OCI-LY7 (cell line): ENCODE measurements around the gene CREB5. TPM values are rescaled to one million over a fixed set of nuclear protein-coding genes. Genes with fewer than 3 reads are reported as not detected.

Experiments used
- BruUV-seq: library from RNA; stranded (reverse); fragments of 400-500 nt; replicated peaks from 2 replicates; lab custom pipeline; 2021; lab: Mats Ljungman, UMichigan
- CTCF ChIA-PET: fragments of 300-600 bp; sonication (Branson Sonifier 250); formaldehyde crosslinking; loops from one replicate; lab custom pipeline; 2022; ENCODE audit warnings: antibody characterized with exemption; ENCODE audit not compliant: unreplicated experiment; lab: Charles Lee
- POLR2A ChIA-PET: fragments of 300-600 bp; sonication (Branson Sonifier 250); formaldehyde crosslinking; loops from one replicate; lab custom pipeline; 2022; ENCODE audit warnings: antibody characterized with exemption; lab: Charles Lee
- DNase-seq: peaks from one replicate; pipeline ENCODE4 v3.0.0-alpha.2; 2015; ENCODE audit warnings: low spot score
- H2AFZ ChIP-seq: fragments of 200-600 bp; sonication (generic), shearing (Covaris generic); 2 replicates; pipeline ENCODE4 v1.6.1; 2014; ENCODE audit warnings: mild to moderate bottlenecking, antibody characterized with exemption, low read length, moderate library complexity
- H3K27ac ChIP-seq: fragments of 200-600 bp; sonication (generic); 2 replicates; pipeline ENCODE4 v1.5.1; 2014; ENCODE audit warnings: mixed run types, low read depth, mild to moderate bottlenecking, moderate library complexity, low read length, inconsistent platforms; ENCODE audit not compliant: poor library complexity, severe bottlenecking
- H3K36me3 ChIP-seq: fragments of 200-600 bp; sonication (generic); 2 replicates; pipeline ENCODE4 v1.6.1; 2014; ENCODE audit warnings: mild to moderate bottlenecking, antibody characterized with exemption, low read length, moderate library complexity, mixed read lengths; ENCODE audit not compliant: insufficient read depth
- H3K4me1 ChIP-seq: fragments of 200-600 bp; sonication (generic); 2 replicates; pipeline ENCODE4 v1.5.1; 2014; ENCODE audit warnings: mild to moderate bottlenecking, low read length; ENCODE audit not compliant: insufficient read depth, poor library complexity, severe bottlenecking
- H3K4me2 ChIP-seq: fragments of 200-600 bp; sonication (generic); 2 replicates; pipeline ENCODE4 v1.6.1; 2014; ENCODE audit warnings: mild to moderate bottlenecking, low read length
- H3K4me3 ChIP-seq: fragments of 200-600 bp; sonication (generic); 2 replicates; pipeline ENCODE4 v1.5.1; 2014; ENCODE audit warnings: mild to moderate bottlenecking, low read depth, low read length; ENCODE audit not compliant: poor library complexity, severe bottlenecking
- H3K79me2 ChIP-seq: fragments of 200-600 bp; sonication (generic); 2 replicates; pipeline ENCODE4 v1.6.1; 2016; ENCODE audit warnings: low read depth, mild to moderate bottlenecking, low read length, moderate library complexity, mixed read lengths; ENCODE audit not compliant: insufficient read depth
- H3K9me2 ChIP-seq: fragments of 200-600 bp; sonication (generic); 2 replicates; pipeline ENCODE4 v1.6.1; 2016; ENCODE audit warnings: mild to moderate bottlenecking, low read length, mixed read lengths; ENCODE audit not compliant: insufficient read depth
- H3K9me3 ChIP-seq: fragments of 200-600 bp; sonication (generic); 2 replicates; pipeline ENCODE4 v1.6.1; 2014; ENCODE audit warnings: mild to moderate bottlenecking, mixed run types, low read length, mixed read lengths
- H4K20me1 ChIP-seq: fragments of 200-600 bp; sonication (generic); 2 replicates; pipeline ENCODE4 v1.6.1; 2014; ENCODE audit warnings: mild to moderate bottlenecking, antibody characterized with exemption, low read length, moderate library complexity, mixed read lengths; ENCODE audit not compliant: insufficient read depth
- EZH2phosphoT487 ChIP-seq: fragments of 200-600 bp; sonication (generic); IDR thresholded peaks from 2 replicates; pipeline ENCODE4 v1.6.1; 2018; ENCODE audit warnings: low read depth, borderline replicate concordance, mild to moderate bottlenecking, mixed run types, antibody characterized with exemption, low read length, moderate library complexity, mixed read lengths
- intact Hi-C: fragments of 100-400 bp; cut with micrococcal nuclease; formaldehyde crosslinking; loops from one replicate; pipeline ENCODE4 v1.10.0; 2022; ENCODE audit not compliant: unreplicated experiment
- total RNA-seq, 2 experiments: library from RNA; depleted of rRNA in 1 of 2; stranded (reverse); fragments of >200 nt in 1 of 2; shearing (Covaris generic) in 1 of 2; gene quantifications; 2 replicates each; pipeline ENCODE4 v1.2.3, GENCODE V29; 2014 to 2022
- TF ChIP-seq, protein P1 (sequence below): fragments of 200-600 bp; sonication (generic); conservative IDR thresholded peaks from 2 replicates; pipeline ENCODE4 v1.5.1; 2014; ENCODE audit warnings: mild to moderate bottlenecking, antibody characterized with exemption, low read length, moderate library complexity, mixed read lengths

Gene CREB5
- total RNA-seq, 2 experiments from 2014 or later = 2.0 to 13.3 TPM

DNA sequence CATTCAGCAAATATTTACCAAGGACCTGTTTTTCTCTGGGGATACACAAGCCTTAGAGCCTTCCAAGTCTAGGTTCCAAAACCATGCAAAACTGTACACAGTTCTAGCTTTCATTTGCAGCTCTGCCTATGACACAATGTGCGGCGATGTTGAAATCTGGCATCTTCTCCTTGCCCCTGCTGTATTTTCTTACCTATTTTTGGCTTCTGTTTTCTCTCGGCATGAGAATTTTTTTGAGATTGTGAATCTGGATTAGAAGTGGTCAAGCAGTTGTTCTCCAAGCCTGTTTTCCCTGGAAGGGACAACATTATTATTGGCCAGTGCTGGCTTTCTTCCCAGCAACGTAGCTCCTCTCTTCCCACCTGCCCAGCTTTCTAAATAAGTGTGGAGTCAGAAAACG is 176.3 kb downstream of the CREB5 start:
- no TSS peak for BruUV-seq
- no peaks in the 10 kb centered on the region for H3K4me1 ChIP-seq
- DNase-seq = no peak
- CTCF ChIA-PET = no interaction called here
- H2AFZ ChIP-seq = no peak overlapping the region
- H3K9me2 ChIP-seq = no peaks in the 10 kb centered on the region
- H3K9me3 ChIP-seq = no peaks in the 10 kb centered on the region
- POLR2A ChIA-PET = interaction anchor here (1.3 kb wide), 1 partner anchor 19 kb away, joined by 3 read pairs; no protein-coding TSS in a partner anchor
- intact Hi-C loops = no loop called here
- no peak overlapping the region for H3K27ac ChIP-seq
- H4K20me1 ChIP-seq = peaks cover 3% of the 10 kb centered on the region; the same call in 1 of the 2 replicates
- no peak overlapping the region for H3K4me3 ChIP-seq
- H3K36me3 ChIP-seq = no peaks in the 10 kb centered on the region
- TF ChIP-seq EZH2phosphoT487 = no peak
- TF ChIP-seq, protein P1, sequence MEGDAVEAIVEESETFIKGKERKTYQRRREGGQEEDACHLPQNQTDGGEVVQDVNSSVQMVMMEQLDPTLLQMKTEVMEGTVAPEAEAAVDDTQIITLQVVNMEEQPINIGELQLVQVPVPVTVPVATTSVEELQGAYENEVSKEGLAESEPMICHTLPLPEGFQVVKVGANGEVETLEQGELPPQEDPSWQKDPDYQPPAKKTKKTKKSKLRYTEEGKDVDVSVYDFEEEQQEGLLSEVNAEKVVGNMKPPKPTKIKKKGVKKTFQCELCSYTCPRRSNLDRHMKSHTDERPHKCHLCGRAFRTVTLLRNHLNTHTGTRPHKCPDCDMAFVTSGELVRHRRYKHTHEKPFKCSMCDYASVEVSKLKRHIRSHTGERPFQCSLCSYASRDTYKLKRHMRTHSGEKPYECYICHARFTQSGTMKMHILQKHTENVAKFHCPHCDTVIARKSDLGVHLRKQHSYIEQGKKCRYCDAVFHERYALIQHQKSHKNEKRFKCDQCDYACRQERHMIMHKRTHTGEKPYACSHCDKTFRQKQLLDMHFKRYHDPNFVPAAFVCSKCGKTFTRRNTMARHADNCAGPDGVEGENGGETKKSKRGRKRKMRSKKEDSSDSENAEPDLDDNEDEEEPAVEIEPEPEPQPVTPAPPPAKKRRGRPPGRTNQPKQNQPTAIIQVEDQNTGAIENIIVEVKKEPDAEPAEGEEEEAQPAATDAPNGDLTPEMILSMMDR = no peak
- no peaks in the 10 kb centered on the region for H3K79me2 ChIP-seq
- no peak overlapping the region for H3K4me2 ChIP-seq

DNA sequence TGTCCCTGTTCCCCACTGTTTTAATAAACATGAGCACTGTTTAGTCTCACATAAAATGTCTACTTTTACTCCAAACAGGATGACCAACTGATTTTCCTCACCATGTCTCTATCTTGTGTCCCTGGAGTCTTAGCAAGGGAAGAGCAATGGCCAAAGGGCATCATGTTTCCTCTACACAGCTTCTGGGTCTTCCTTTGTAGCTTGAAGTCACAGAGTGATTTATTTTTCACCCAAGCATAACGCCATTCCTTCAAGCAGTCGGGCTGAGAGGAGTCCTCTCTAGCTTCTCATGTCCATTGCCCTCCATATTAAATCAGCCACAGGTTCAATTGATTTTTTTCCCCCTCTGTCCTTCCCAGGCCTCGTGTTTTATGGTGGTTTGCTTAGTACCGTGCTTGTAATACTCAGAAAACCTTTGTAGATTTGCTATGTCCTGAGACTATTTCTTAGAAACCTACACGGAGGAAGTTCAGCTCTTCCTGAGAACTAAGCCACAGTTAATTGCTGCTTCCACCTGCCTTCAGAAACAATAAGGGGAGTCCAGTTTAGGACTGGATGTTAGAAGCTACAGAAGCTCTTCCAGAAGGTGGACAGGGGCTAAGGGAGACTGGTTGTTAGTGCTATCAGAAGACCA is 178.8 kb downstream of the CREB5 start:
- Histone ChIP-seq H3K4me1 (no peaks in the 10 kb centered on the region), H4K20me1 (peaks cover 3% of the 10 kb centered on the region; the same call in 1 of the 2 replicates), H3K79me2 (no peaks in the 10 kb centered on the region), H3K36me3 (no peaks in the 10 kb centered on the region), H3K9me3 (no peaks in the 10 kb centered on the region), H3K4me2 (no peak overlapping the region), H3K9me2 (no peaks in the 10 kb centered on the region), H3K27ac (no peak overlapping the region), H2AFZ (no peak overlapping the region), H3K4me3 (no peak overlapping the region)
- CTCF ChIA-PET = interaction anchor here (1.2 kb wide), 1 partner anchor 13 kb away, joined by 3 read pairs; no protein-coding TSS in a partner anchor
- intact Hi-C loops = no loop called here
- POLR2A ChIA-PET = interaction anchor here (0.7 to 2.1 kb wide), 4 partner anchors 12 to 16 kb away, joined by 3 to 8 read pairs (median 5); no protein-coding TSS in a partner anchor
- BruUV-seq = no TSS peak
- DNase-seq = no peak
- TF ChIP-seq EZH2phosphoT487 = no peak
- TF ChIP-seq, protein P1 = no peak

DNA sequence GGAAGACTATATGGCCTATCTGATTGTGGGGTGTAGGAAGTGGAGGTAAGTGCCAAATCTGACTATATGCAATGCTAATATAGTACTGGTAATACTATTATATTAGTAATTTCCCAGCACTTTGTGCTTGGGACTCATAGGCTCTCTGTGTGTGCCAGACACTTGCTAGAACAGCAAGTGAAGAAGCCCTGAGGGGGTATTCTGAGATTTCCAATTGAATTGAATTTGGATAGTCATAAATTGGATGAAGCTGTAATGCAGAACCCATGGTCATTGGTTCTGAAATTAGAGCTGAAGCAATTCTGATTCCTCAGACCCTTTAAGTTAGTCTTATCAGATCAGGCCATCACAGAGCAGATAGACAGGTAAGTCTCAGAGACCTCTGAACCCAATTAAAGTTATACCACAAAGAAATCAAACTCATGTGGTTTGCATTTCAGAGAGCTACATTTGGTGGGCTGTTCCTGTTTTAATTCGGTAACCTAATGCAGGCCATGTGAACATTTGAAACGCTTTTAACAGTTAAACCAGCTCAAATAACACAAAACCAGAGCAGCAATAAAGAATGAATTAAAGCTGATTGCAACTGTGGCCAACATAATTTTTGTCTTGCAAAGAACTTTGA is 179.5 kb downstream of the CREB5 start:
- ChIA-PET CTCF (interaction anchor here (1.2 kb wide), 1 partner anchor 14 kb away, joined by 3 read pairs; no protein-coding TSS in a partner anchor), POLR2A (interaction anchor here (0.6 to 2.1 kb wide), 5 partner anchors 13 to 93 kb away, joined by 3 to 8 read pairs (median 4); no protein-coding TSS in a partner anchor)
- no peak overlapping the region for H2AFZ ChIP-seq
- no peak overlapping the region for H3K4me3 ChIP-seq
- intact Hi-C loops = no loop called here
- no peaks in the 10 kb centered on the region for H3K4me1 ChIP-seq
- H3K9me3 ChIP-seq = no peaks in the 10 kb centered on the region
- no peaks in the 10 kb centered on the region for H3K36me3 ChIP-seq
- no peak for DNase-seq
- peaks cover 3% of the 10 kb centered on the region; the same call in 1 of the 2 replicates for H4K20me1 ChIP-seq
- H3K9me2 ChIP-seq = no peaks in the 10 kb centered on the region
- H3K27ac ChIP-seq = no peak overlapping the region
- no peak for TF ChIP-seq EZH2phosphoT487
- TF ChIP-seq, protein P1 = no peak
- no peak overlapping the region for H3K4me2 ChIP-seq
- no TSS peak for BruUV-seq
- no peaks in the 10 kb centered on the region for H3K79me2 ChIP-seq
